Left lung (tissue), 10 donors: ENCODE measurements around the gene TMEM140. TPM values are rescaled to one million over a fixed set of nuclear protein-coding genes. Genes with fewer than 3 reads are reported as not detected.
A peak's percentile ranks its signal among the peaks of the same experiment; 100 is the strongest.

ENCODE experiments used
- ATAC-seq: fragments of 200-7000 bp; cut with Tn5 transposase; one replicate; pipeline ENCODE4 v1.9.1; 2020; ENCODE audit warnings: moderate library complexity
- DNase-seq, 4 donors: peaks; one replicate each; pipeline ENCODE4 v3.0.0-alpha.2; 2013 to 2020
- H3K27ac ChIP-seq, 2 donors: fragments of 200-600 bp; sonication (generic) in 1 of 2; one replicate each; pipeline versions ENCODE4 v1.5.0 to v1.8.0; 2020 to 2021
- H3K27me3 ChIP-seq, 2 donors: fragments of 200-600 bp; sonication (generic) in 1 of 2; one replicate each; pipeline versions ENCODE4 v1.5.0 to v1.8.0; 2020 to 2021
- H3K36me3 ChIP-seq, 2 donors: fragments of 200-600 bp; sonication (generic) in 1 of 2; one replicate each; pipeline versions ENCODE4 v1.5.0 to v1.8.0; 2020 to 2021
- H3K4me1 ChIP-seq, 2 donors: fragments of 200-600 bp; one replicate each; pipeline ENCODE4 v1.8.0; 2021
- H3K4me3 ChIP-seq, 2 donors: fragments of 200-600 bp; sonication (generic) in 1 of 2; one replicate each; pipeline versions ENCODE4 v1.5.0 to v1.8.0; 2020 to 2021; ENCODE audit warnings: mild to moderate bottlenecking in 1 of 2
- H3K9me3 ChIP-seq, 2 donors: fragments of 200-600 bp; sonication (generic) in 1 of 2; one replicate each; pipeline versions ENCODE4 v1.5.0 to v1.8.0; 2020 to 2021
- CTCF ChIP-seq, 2 donors: fragments of 200-600 bp; sonication (generic) in 1 of 2; IDR thresholded peaks; one replicate each; pipeline versions ENCODE4 v1.5.0 to v1.8.0; 2021; ENCODE audit warnings: antibody characterized with exemption in 2 of 2
- intact Hi-C, 2 donors: fragments of 100-400 bp; cut with DNase I; formaldehyde crosslinking; loops; one replicate each; pipeline versions ENCODE4 v1.11.2 to v1.14.2; 2022
- polyA plus RNA-seq, 6 donors: library from polyadenylated mRNA; unstranded; fragments of 120-200 nt; gene quantifications; one replicate each; pipeline ENCODE4 v1.2.1, GENCODE V29; 2013; ENCODE audit not compliant: insufficient read length in 6 of 6
- total RNA-seq, 2 donors: library from RNA; stranded (reverse); fragmentation: NEBNext Ultra II Directional; extraction: Animal tissue kit (Norgen Biotek cat#: 25700); gene quantifications; one replicate each; pipeline ENCODE4 v1.2.1, GENCODE V29; 2021
- donor health status: DM: no; HTN: yes; CAD: no.
- donor health status: DM: no; HTN: no; CAD: no.

TMEM140 gene
- total and polyA plus RNA-seq, 8 donors = 17.7 to 25.4 (median 19.1) TPM

- no peak for TF ChIP-seq CTCF (IDR thresholded peaks at IDR 0.05)
- no peak for DNase-seq
- Histone ChIP-seq H3K36me3 (peaks cover 0 to 35% of the 10 kb centered on the region in 2 donors), H3K27ac (peak overlapping the region; percentile 20 to 55), H3K27me3 (no peaks in the 10 kb centered on the region), H3K9me3 (no peaks in the 10 kb centered on the region), H3K4me1 (peaks cover 30 to 48% of the 10 kb centered on the region in 2 donors), H3K4me3 (no peak overlapping the region)
- ATAC-seq = no peak
- intact Hi-C loops = no loop called here
These were observed 59.1 kb downstream of the TMEM140 start for GRCh38 chr7:135206941-135207391.

- no peaks in the 10 kb centered on the region for H3K9me3 ChIP-seq
- H3K36me3 ChIP-seq = peaks cover 0 to 34% of the 10 kb centered on the region in 2 donors
- DNase-seq (peak in 1 of 4 donors; percentile 36), ATAC-seq (peak; percentile 12)
- TF ChIP-seq CTCF (IDR thresholded peaks at IDR 0.05) = no peak
- intact Hi-C loops = no loop called here
- peak overlapping the region; percentile 20 to 55 for H3K27ac ChIP-seq
- peaks cover 30 to 50% of the 10 kb centered on the region in 2 donors for H3K4me1 ChIP-seq
- no peaks in the 10 kb centered on the region for H3K27me3 ChIP-seq
- H3K4me3 ChIP-seq = no peak overlapping the region
These were observed 59.7 kb downstream of the TMEM140 start for GRCh38 chr7:135207406-135208101.

GRCh38 chr7:135208102-135208793, 60.4 kb downstream of the TMEM140 start:
- no peak for TF ChIP-seq CTCF (IDR thresholded peaks at IDR 0.05)
- H3K27ac ChIP-seq = peak overlapping the region; percentile 20 to 55
- H3K9me3 ChIP-seq = no peaks in the 10 kb centered on the region
- H3K27me3 ChIP-seq = no peaks in the 10 kb centered on the region
- intact Hi-C loops = no loop called here
- H3K36me3 ChIP-seq = peaks cover 0 to 27% of the 10 kb centered on the region in 2 donors
- H3K4me3 ChIP-seq = no peak overlapping the region
- ATAC-seq = no peak
- peaks cover 30 to 48% of the 10 kb centered on the region in 2 donors for H3K4me1 ChIP-seq
- no peak for DNase-seq

GRCh38 chr7:135209225-135209834, 61.5 kb downstream of the TMEM140 start:
- Histone ChIP-seq H3K27me3 (no peaks in the 10 kb centered on the region), H3K36me3 (peaks cover 0 to 16% of the 10 kb centered on the region in 2 donors), H3K4me3 (peak overlapping the region in 1 of 2 donors; percentile 7), H3K9me3 (no peaks in the 10 kb centered on the region), H3K27ac (peak overlapping the region in 1 of 2 donors; percentile 55), H3K4me1 (peaks cover 28 to 46% of the 10 kb centered on the region in 2 donors)
- no peak for TF ChIP-seq CTCF (IDR thresholded peaks at IDR 0.05)
- DNase-seq (no peak), ATAC-seq (no peak)
- intact Hi-C loops = no loop called here

GRCh38 chr7:135210888-135211178, 63.0 kb downstream of the TMEM140 start:
- peaks cover 28 to 46% of the 10 kb centered on the region in 2 donors for H3K4me1 ChIP-seq
- H3K4me3 ChIP-seq = peak overlapping the region; percentile 65 to 87
- intact Hi-C loops = no loop called here
- H3K27ac ChIP-seq = peak overlapping the region; percentile 88
- H3K9me3 ChIP-seq = no peaks in the 10 kb centered on the region
- peaks cover 0 to 3% of the 10 kb centered on the region in 2 donors for H3K36me3 ChIP-seq
- no peak for TF ChIP-seq CTCF (IDR thresholded peaks at IDR 0.05)
- H3K27me3 ChIP-seq = no peaks in the 10 kb centered on the region
- ATAC-seq (peak; percentile 3), DNase-seq (peak in 2 of 4 donors; percentile 36 to 41)
